Stomach smooth muscle (tissue), 2 donors: ENCODE data around the gene DCAF5.

Experiments used
- H3K27ac ChIP-seq: one replicate; pipeline ENCODE4 v1.7.0; 2013; ENCODE audit warnings: mild to moderate bottlenecking, low read length, inconsistent platforms
- H3K27me3 ChIP-seq, 2 donors: one replicate each; pipeline ENCODE4 v1.7.0; 2013; ENCODE audit warnings: low read length in 2 of 2; ENCODE audit not compliant: insufficient read depth in 2 of 2, control insufficient read depth in 1 of 2
- H3K36me3 ChIP-seq, 2 donors: one replicate each; pipeline ENCODE4 v1.7.0; 2013; ENCODE audit warnings: low read length in 2 of 2; ENCODE audit not compliant: control insufficient read depth in 2 of 2, insufficient read depth in 2 of 2
- H3K4me1 ChIP-seq: one replicate; pipeline ENCODE4 v1.7.0; 2013; ENCODE audit warnings: low read length; ENCODE audit not compliant: control insufficient read depth, insufficient read depth
- H3K4me3 ChIP-seq, 2 donors: one replicate each; pipeline ENCODE4 v1.7.0; 2013; ENCODE audit warnings: low read length in 2 of 2
- H3K9ac ChIP-seq, 2 donors: one replicate each; pipeline ENCODE4 v1.7.0; 2013; ENCODE audit warnings: low read length in 2 of 2, mild to moderate bottlenecking in 1 of 2
- H3K9me3 ChIP-seq, 2 donors: one replicate each; pipeline ENCODE4 v1.7.0; 2013; ENCODE audit warnings: low read length in 2 of 2; ENCODE audit not compliant: control insufficient read depth in 2 of 2
- donor health status: healthy.
- donor health status: Pancreatic carcinoma.

Gene DCAF5

DNA sequence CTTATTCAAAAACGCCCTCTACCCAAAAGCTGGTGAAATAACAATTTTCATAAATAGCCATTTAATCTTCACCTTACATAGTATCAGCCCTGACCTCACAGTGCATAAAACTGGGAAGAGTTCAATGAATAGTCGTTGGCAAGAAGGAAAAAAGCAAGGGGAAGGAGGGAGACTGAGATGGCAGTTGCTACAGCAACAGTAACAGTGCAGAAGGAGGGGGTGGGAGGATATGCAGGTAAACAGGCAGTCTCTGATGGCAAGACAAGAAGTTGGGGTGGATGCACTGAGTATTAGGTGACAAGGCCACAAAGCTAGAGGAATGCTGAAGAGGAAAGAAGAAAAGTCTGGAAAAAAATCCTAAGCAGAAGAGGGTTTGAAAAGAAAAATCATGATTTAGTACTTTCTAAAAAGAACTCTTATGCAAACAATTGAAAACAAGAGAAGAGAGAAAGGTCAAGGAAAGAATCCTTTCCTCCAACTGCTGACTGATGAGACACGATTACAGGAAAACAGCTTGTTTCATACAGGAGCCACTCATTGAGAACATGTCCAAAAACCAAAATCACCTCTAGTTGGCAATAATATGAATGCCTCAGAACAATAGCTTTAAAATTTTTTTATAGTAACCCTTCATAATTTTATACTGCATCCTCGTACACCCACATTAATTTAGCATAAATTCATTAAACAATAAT is 56.0 kb downstream of the DCAF5 start:
- no peaks in the 10 kb centered on the region for H3K9me3 ChIP-seq
- H3K4me1 ChIP-seq, result peaks cover 22% of the 10 kb centered on the region
- no peaks in the 10 kb centered on the region for H3K27me3 ChIP-seq
- H3K9ac ChIP-seq, result peak overlapping the region; percentile 10 to 36
- no peak overlapping the region for H3K4me3 ChIP-seq
- H3K36me3 ChIP-seq, result peaks cover 0 to 2% of the 10 kb centered on the region in 2 donors
- peak overlapping the region; percentile 1 for H3K27ac ChIP-seq

- Histone ChIP-seq H3K9me3 (no peaks in the 10 kb centered on the region), H3K27me3 (no peaks in the 10 kb centered on the region), H3K27ac (peak overlapping the region; percentile 1), H3K4me3 (no peak overlapping the region), H3K36me3 (peaks cover 4 to 8% of the 10 kb centered on the region in 2 donors), H3K9ac (peak overlapping the region in 1 of 2 donors; percentile 10), H3K4me1 (peaks cover 22% of the 10 kb centered on the region)
These were observed 56.7 kb downstream of the DCAF5 start for GRCh38 chr14:69096246-69096645.

GRCh38 chr14:69094481-69094880 is 58.4 kb downstream of the DCAF5 start:
- Histone ChIP-seq H3K9ac (peak overlapping the region in 1 of 2 donors; percentile 13), H3K27ac (peak overlapping the region; percentile 49), H3K4me1 (peaks cover 22% of the 10 kb centered on the region), H3K4me3 (no peak overlapping the region), H3K9me3 (no peaks in the 10 kb centered on the region), H3K27me3 (no peaks in the 10 kb centered on the region), H3K36me3 (peaks cover 10 to 13% of the 10 kb centered on the region in 2 donors)

- Histone ChIP-seq H3K36me3 (peaks cover 10 to 13% of the 10 kb centered on the region in 2 donors), H3K9me3 (no peaks in the 10 kb centered on the region), H3K27me3 (no peaks in the 10 kb centered on the region), H3K27ac (peak overlapping the region; percentile 49), H3K9ac (peak overlapping the region; percentile 13 to 29), H3K4me1 (peaks cover 23% of the 10 kb centered on the region), H3K4me3 (no peak overlapping the region)
These were observed 59.1 kb downstream of the DCAF5 start for GRCh38 chr14:69093631-69094421.

DNA sequence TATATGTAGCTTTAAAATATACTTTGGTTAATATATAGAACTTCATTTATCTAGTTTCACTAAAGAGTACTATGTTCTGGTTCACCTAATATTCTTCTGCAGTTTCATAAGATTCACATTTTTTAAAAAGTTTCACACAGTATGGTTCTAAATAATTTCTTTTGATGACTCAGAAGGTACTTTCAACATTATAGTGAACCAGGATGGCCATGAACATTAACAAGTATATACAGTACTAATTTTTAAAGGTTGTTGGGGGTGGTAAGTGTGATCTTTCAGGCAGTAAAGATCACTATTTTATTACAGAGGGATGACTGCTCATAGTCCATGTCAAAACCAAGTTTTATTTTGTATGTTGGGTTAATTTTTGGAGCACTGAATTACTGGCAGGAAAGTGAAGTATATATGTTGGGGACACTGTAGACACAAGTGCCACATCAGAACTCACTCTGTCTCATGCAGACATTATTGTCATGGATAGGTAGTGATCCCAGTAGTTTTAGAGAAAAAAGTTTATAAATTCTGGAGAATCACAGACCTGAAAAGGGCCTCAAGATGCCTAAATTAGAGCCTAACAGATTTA is 60.0 kb downstream of the DCAF5 start:
- H3K27ac ChIP-seq, result no peak overlapping the region

GRCh38 chr14:69091695-69092094 is 61.2 kb downstream of the DCAF5 start:
- Histone ChIP-seq H3K27ac (no peak overlapping the region), H3K4me1 (peaks cover 29% of the 10 kb centered on the region), H3K36me3 (peaks cover 10 to 13% of the 10 kb centered on the region in 2 donors), H3K9ac (no peak overlapping the region), H3K27me3 (no peaks in the 10 kb centered on the region), H3K4me3 (no peak overlapping the region), H3K9me3 (no peaks in the 10 kb centered on the region)

More for the DNA sequence above, 60.0 kb downstream of the DCAF5 start:
- H3K9me3 ChIP-seq, result no peaks in the 10 kb centered on the region
- no peaks in the 10 kb centered on the region for H3K27me3 ChIP-seq
- H3K4me1 ChIP-seq, result peaks cover 32% of the 10 kb centered on the region
- peaks cover 10 to 13% of the 10 kb centered on the region in 2 donors for H3K36me3 ChIP-seq
- no peak overlapping the region for H3K9ac ChIP-seq
- no peak overlapping the region for H3K4me3 ChIP-seq

GRCh38 chr14:69091006-69091405 is 61.9 kb downstream of the DCAF5 start:
- Histone ChIP-seq H3K4me3 (no peak overlapping the region), H3K9ac (no peak overlapping the region), H3K36me3 (peaks cover 11 to 13% of the 10 kb centered on the region in 2 donors), H3K27me3 (no peaks in the 10 kb centered on the region), H3K9me3 (no peaks in the 10 kb centered on the region), H3K27ac (peak overlapping the region; percentile 7), H3K4me1 (peaks cover 27% of the 10 kb centered on the region)

DNA sequence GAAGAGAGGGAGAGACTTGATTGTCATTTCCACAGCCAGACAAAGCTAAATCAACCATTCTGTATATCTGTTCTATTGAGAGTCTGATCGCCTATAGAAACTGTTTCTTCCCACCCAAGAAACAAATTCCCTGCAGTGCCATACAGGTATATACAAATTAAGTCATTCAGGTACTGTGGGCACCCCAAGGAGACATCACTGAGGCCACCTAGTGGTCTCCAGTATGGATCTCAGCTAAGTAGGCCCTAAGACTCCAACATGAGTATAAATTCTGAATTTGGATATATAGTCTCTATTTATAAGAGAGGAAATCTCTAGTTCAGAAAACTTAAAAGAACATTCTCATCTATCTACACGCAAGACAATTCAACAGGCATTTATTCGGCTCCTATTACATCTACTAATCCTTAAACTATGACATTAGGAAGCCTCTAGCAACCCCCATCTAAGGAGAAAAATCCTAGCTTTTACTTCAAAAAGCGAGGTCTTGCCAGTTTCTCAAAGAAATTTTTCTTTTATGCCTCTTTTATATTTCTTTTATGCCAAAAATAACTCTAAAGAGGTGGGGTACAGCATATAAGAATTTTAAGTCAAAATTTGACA is 62.6 kb downstream of the DCAF5 start:
- Histone ChIP-seq H3K4me1 (peaks cover 25% of the 10 kb centered on the region), H3K36me3 (peaks cover 11 to 14% of the 10 kb centered on the region in 2 donors), H3K9me3 (no peaks in the 10 kb centered on the region), H3K4me3 (no peak overlapping the region), H3K9ac (peak overlapping the region in 1 of 2 donors; percentile 49), H3K27me3 (no peaks in the 10 kb centered on the region), H3K27ac (peak overlapping the region; percentile 6)

DNA sequence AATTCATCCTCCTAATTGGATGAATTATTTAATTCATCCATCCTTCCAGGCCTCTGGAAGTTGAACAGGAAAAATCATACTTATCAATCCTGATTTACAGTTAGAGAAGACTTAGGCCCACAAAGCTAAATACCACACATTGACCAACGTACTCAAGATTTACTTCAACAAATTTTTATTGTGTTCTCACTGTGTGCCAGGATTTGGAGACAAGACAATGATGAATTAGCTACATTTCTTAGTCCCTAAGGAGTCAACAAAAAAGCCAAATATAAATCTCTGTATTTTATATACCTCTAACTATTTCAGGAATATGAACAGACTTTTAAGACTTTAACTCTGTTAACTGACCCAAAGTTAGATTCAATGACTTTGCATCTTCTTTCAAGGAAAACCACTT is 63.9 kb downstream of the DCAF5 start:
- Histone ChIP-seq H3K4me3 (no peak overlapping the region), H3K9ac (peak overlapping the region in 1 of 2 donors; percentile 49), H3K27me3 (no peaks in the 10 kb centered on the region), H3K36me3 (peaks cover 15 to 16% of the 10 kb centered on the region in 2 donors), H3K4me1 (peaks cover 20% of the 10 kb centered on the region), H3K27ac (peak overlapping the region; percentile 77), H3K9me3 (no peaks in the 10 kb centered on the region)

DNA sequence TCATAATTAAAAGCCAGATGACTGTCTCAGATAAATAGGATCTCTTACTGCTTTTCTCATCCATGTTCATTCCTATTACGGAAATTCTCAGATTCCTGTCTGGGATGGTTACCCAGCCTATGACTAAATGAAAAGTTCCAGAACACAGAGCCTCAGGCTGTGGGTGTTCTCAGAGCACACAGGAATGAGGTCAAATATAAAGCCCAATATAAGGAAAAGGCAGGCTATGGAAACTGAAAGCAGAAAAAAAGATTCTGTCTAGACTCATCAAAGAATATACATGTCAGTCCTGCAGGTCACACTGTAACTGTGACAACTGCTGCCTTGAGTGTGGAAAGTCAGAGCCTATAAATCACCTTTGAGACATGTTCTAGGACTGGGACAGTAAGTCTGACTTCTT is 64.3 kb downstream of the DCAF5 start:
- Histone ChIP-seq H3K9ac (peak overlapping the region in 1 of 2 donors; percentile 49), H3K36me3 (peaks cover 17% of the 10 kb centered on the region in 2 donors), H3K27me3 (no peaks in the 10 kb centered on the region), H3K9me3 (no peaks in the 10 kb centered on the region), H3K27ac (peak overlapping the region; percentile 77), H3K4me3 (no peak overlapping the region), H3K4me1 (peaks cover 15% of the 10 kb centered on the region)
